HG03469 (cell line): ENCODE data around the gene GJC1.
"Not testable (repeated sequence)": the region's sequence is repeated elsewhere in the genome, so short reads cannot be mapped to it uniquely, and the experiment has no call there.

ENCODE experiments used
- ATAC-seq: cut with Tn5 transposase; IDR thresholded peaks from one replicate; pipeline ENCODE4 v1.9.1; 2021; ENCODE audit warnings: mild to moderate bottlenecking, moderate library complexity, moderate number of reproducible peaks; ENCODE audit not compliant: unreplicated experiment

GJC1 gene

DNA sequence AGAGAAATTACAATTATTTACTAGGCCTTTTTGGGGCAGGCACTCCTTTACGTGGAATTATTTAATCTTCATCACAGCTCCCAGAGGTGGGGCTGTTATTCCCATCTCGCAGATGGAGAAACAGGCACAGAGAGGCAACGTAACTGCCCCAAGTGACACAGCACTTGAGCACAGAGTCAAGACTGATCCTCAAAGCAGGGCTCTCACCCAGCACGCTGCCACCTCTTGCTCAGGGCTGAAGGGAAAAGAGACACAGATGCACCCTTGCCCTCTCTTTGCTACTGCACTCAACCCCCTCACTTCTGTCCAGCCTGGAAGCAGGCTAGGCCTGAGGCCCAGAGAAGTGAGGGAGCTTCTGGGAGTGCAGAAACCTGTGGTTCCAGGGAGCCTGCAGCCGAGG is 66.9 kb downstream of the GJC1 start:
- ATAC-seq = no peak

DNA sequence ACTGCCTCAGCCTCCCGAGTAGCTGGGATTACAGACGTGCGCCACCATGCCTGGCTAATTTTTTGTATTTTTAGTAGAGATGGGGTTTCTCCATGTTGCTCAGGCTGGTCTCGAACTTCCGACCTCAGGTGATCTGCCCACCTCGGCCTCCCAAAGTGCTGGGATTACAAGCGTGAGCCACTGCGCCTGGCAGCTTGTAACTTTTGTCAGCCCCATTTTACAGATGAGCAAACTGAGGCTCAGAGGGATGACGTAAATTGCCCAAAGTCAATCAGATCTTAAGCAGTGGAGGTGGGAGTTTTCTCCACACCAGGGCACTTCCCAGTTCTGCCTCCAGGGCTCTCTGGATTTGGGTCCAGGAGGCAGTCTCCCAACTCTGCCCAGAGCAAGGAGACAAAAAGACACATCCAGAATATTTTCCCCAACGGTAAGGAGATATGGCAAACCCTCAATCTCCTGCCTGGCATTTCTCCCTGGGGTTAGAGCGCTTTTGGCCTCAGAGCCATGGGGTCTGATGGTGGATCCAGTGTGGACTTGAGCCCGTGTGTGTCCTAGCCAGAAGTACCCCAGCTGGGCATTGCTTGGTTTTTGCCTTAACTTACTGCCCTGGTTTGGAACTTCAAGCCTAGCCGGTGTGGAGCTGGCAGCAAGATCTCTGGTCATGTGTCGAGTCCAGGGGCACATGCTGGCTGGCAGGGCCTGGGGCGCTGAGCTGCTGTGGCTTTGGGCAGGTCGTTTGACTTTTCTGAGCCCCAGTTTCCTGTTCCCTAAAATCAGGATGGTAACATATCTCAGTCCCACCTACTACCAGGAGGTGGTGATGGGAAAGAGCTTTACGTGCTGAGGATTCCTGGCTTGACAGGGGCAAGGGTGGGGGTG is 67.9 kb downstream of the GJC1 start:
- ATAC-seq = no peak

DNA sequence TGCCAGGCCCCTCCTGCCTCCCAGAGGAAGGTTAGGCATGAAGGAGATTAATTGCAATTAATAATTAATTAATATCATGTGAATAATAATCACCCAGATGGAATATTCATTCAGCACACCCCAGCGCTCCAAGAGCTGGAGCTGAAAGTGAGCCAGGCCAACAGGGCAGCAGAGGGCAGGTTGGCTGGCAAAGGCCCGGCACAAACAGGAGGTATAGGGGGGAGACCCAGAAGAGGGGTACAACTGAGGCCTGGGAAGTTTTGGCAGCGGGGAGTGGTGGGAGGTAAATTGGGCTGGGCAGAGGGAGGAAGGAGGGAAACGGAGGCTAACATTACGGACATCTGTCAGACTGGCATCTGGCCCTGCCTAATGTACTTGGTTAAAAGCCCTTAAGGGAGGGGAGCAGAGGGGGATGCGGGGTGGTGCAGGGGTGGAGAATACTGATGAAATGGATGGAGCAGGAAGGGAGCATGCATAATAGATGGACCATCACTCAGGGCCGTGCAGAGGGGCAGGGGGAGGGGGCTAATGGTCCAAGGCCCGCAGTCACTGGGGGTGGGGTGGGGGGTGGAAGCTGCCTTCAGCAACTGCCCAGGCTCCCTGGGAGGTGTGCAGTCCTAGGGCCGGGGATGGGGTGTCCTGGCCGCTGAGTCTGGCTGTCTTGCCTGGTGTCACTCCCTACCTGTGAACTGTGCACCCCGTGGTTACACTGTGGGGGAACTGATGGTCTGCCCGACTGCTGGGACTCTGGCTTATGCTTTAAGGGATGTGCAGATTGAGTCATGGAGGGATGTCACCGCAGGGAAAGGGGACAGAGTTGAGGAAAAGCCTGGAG is 69.4 kb downstream of the GJC1 start:
- ATAC-seq = no peak

DNA sequence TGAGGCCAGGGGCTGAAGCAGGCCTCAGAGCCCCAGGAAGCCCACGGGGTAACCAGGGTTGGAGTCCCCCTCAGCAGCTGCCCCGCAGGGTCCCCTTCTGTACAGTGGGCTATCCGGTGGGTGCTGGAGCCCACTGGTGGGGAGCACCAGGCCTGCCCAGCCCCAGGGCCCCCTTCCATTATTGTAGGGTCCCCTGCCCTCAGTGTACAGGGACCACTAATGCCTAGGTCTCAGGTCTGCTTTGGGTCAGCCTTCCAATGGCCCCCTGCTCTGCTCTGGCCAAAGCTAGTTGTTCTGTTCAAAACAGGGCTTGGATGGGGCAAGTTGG is 70.2 kb downstream of the GJC1 start:
- no peak for ATAC-seq

DNA sequence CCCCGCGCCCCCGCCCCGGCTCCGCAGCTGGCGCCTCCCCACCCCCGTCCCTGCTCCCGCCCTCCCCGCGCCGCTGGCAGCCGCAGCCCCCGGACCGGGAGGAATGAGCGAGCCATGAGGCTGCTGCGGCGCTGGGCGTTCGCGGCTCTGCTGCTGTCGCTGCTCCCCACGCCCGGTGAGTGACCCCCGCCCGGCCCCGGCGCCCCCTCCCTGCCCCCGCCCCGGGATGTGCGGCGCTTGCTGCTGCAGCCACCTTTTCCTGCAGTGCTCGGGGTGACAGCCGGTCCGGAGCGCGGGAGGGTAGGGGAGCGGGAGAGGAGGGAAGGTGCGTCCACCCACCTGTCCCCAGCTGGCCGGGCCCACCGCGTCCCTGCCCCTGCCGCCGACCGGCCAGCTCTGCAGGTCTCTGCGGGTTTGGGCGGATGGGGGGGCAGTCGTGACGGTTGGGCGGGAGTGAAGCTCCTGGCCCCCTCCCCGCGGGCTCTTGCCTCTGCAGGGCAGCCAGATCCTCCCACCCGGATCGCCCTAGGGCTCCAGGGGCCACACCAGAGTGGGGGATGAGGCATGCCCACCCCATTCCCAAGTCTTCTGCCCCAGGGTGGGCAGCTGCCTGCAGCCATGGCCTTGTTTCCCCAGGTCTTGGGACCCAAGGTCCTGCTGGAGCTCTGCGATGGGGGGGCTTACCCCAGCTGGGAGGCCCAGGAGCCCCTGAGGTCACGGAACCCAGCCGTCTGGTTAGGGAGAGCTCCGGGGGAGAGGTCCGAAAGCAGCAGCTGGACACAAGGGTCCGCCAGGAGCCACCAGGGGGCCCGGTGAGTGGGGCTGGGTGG is 70.8 kb downstream of the GJC1 start:
- ATAC-seq = no peak

DNA sequence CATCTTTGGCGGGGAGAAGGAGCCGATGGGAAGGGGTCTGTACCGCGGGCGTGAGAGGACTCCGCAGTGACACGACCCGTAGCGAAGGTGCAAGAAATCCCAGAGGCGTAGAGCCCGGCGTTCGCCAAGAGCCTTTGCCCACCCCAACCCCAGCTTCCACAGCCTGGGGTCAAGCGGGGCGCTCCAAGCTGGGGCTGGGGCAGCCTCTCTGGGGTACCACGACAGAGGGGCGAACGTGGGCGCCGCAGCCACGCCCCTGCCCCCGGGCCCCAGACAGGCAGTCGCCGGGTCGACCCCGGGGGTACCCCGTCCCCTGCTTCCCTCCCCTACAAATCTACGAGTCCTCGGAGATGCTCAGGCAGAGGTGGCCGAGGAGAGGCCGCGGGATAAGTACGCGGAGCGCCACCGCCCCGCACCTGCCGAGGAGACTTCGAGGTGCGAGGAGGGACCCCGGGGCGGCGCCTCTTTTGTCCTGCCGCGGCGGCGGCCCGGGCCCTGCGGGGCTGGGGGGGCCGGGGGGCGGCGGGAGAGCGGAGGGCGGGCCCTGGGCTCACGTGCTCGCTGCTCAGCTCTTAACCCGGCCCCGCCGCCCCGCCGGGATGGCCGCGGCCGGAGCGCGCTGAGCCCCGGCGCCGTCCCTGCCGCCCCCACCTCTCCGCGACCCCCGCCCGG is 71.5 kb downstream of the GJC1 start, which contains the start of gene ADAM11:
ADAM11 (plus strand) TSS at position 575 of the 672 bp plus-strand sequence. CDS start 212 bp downstream, outside the sequence.
- no peak for ATAC-seq

DNA sequence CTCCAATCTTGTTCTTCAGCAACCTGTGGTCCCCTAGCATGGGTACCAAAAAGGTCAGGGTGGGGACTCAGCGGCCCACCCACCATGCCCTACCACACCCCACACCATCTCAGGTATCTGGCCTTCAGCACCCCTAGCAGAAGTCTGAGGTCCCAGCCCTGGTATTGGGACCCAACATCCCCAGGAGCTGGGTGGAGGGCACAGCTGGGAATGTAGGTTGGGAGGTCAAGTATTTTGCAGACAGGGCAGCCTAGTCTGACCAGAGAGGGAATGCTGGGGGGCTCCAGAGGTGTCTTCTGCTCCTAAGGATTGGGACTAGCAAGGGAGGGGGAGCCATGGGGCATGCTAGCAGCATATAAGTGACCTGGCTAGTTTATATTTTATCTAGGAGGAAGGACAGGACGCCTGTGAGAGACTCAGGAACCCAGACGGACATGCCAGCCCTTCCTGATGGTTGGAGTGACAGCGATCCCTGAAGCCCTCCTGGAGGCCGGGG is 72.1 kb downstream of the GJC1 start:
- ATAC-seq = no peak

DNA sequence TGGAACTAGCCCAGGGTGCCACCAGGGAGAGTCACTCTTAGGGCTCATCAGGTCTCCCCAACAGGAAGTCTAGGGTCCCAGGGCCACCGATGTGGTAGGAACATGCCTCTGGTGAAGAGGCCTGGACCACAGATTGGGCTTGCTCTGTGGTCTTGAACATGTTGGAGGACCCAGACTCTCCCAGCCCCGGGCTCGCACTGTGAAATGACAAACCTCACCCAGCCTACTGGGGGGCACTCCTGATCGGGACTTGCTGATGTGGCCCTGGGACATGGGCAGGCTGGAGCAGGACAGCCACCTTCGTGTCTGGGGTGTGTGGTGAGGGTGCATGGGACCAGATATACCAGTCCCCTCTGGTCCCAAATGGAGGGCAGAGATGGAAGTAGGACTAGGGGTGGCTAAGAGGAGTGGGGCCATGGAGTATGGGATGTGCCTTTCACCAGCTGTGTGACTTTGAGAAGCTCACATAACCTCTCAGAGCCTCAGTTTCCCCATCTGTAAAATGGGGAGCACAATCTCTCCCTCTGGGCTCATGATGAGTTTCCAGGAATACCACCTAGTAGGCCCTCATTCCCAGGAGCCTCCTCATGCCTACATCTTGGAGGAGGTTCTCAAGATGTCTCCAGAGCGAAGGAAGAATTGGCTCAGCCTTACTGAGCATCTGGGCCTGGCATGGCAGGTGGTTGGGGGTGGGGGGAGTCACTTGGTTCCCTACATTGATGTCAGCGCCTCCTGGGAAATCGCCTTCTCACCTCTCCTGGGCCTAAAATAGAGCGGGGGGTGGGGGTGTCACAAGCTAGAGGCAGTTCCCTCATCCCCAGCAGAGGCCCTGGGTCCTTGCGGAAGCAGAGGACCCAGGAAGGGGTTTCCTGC is 72.8 kb downstream of the GJC1 start:
- no peak for ATAC-seq

DNA sequence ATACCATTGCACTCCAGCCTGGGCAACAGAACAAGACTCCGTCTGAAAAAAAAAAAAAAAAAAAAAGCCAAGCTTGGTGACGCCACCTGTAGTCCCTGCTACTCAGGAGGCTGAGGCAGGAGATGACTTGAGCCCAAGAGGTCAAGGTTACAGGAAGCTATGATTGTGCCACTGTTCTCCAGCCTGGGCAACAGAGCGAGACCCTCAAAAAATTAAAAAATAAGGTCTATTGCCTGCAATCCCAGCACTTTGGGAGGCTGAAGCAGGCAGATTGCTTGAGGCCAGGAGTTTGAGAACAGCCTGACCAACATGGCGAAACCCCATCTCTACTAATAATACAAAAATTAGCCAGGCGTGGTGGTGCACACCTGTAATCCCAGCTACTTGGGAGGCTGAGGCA is 74.9 kb downstream of the GJC1 start:
- ATAC-seq = not testable (repeated sequence)

DNA sequence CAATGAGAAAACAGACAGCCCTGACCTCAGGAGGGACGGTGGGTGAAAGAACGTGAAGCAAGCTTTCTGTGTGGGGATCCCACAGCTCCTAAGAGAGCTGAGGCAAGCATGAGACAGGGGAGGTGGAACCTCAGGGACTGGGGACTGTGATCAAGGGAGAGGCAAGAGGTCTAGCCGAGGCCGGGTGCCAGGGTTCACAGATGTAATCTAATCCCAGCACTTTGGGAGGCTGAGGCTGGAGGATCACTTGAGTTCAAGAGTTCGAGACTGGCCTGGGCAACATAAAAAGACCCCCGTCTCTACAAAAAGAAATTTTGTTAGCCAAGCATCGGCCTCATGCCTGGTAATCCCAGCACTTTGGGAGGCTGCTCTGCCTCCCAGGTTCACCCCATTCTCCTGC is 75.8 kb downstream of the GJC1 start:
- no peak for ATAC-seq

DNA sequence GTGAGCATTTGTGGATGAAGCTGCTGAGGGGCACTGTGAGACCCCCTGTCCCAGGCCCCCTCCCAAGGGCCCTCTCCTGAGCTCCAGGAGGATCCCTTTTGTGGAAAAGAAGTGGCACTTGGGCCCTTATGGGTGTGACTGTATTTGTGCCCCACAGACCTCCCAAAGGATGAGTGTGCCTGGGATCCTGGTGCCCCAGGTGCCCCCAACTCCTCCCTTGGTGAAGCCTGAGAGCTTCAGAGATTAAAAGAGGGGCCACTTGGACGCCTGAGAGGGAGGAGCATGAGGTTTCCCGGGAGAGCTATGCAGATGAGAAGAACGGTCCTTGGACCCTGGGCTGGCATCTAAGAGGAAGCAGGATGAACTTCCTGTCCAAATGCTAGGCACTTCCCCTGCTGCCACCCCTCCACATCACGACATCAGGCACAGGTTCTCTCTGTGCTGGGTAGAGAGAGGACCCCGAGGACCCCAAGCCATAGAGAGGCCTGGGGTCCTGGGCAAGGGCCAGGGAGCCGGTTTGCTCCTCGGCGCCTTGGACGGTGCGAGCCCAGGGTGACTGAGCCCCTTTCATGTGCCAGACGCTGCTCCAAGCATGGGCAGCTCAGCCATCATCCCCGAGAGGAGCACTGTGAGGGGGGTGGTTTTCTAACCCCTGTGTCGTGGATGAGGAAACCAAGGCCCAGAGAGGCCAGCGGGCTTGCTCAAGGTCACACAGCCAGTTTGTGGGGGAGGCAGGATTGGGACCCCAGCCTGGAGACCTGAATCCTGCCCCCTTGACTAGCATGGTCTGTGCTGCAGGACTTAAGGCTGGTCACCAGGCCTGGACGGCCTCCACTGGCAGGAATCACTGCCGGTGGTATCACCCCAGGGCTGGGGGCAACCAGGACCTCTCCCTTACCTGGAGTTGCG is 76.9 kb downstream of the GJC1 start:
- ATAC-seq = no peak

DNA sequence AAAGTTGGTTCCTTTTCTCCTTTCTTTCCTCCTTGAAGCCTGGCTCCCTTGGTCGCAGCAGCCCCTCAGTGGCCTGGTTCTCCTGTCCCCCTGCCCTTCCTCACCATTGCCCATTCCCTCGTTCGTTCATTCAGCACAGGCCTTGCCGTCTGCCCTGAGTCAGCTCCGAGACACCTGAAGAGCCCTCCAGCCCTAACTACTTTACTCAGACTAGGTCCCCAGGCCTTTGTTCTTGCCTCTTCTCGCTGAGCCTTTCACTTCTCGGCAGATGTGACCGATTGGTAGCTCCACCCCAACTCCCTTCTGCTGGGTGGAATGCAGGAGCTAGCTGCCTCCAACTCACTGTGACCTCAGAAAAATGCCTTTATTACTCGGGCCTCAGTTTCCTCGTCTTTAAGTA is 78.3 kb downstream of the GJC1 start:
- ATAC-seq = no peak

DNA sequence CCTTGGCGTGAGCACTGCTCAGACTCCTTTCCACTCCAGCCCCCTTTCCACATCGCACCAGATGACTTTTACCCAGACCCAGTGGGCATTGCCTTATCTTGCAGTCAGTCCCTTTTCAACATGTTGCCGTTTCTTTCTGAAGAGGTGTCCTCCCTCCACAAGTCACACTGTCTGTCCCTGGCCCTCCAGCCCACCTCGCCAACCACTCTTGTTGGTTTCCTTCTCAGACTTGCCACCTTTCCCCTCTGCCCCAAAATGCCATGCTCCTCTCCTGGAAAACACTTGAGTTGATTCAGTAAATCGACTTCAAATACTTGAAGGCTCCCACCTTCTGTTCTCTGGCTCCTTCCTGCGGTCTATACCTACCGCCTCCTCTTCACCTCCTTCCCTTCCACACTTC is 78.8 kb downstream of the GJC1 start:
- ATAC-seq = no peak

DNA sequence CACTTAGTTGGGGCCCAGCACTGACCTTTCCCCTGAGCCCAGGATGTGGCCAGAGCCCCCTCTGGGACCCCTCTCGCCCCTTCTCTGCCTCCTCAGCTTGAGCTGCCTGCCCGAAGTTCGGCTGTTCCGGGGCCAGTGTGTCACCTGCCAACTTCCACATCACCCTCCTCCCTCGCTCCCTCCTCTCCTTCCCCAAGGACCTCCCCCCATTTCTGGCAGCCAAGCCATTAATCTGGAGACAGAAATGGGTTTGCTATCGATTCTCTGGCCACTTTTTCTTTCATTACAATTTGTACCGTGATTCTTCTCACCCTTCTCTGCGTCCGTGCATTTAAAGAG is 80.1 kb downstream of the GJC1 start:
- ATAC-seq = no peak

DNA sequence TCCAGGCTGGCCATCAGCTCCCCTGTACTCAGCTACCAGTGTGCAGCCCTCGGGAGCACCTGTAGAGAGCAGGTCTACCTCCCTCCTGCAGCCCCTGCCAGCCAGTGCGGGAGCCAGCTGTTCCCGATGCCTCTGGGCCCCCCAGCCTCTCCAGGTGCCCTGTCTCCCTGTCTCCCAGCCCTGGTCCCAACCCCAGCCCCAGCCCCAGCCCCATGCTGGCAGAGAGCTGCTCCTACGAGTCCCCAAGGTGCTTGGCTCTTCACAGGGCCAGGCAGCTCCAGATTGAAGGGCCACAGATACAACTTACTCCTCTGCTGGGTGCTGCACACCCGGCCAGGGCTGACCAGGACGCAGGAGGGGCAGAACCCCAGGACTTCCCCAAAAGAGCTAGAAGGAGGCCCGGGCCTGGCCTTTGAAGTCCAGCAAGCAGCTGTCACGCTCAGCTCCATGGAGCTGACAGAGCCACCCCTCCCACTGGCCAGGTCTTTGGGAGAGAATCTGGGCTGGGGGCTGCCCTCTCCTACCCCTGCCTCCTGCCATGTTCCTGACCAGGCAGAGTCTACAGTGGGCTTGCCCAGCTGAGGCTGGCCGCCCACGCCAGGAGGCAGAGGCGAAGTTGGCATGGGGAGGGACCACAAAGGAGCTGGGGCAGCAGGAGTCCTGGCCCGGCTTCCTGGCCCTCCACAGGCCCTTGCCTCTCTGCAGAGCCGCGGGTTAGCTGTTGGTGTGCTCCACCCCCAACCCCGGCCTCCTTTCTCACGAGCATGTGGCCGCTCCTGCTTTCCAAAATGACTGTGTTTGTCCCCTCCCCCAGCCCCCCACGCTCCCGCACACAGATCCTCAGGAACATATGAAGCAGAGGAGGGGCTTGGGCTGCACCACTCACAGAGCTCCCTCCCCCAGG is 80.8 kb downstream of the GJC1 start:
- ATAC-seq = no peak
